ENCODE results near the gene INSL4. TPM values are rescaled to one million over a fixed set of nuclear protein-coding genes. Genes with fewer than 3 reads are reported as not detected.

Gene INSL4
- not detected in 2 replicates for polyA plus RNA-seq (2012; rRNA removed)
- polyA plus RNA-seq (2012; cell fraction: cytosol; rRNA removed) = not detected in 2 replicates
- polyA plus RNA-seq (2012; cell fraction: nucleus; rRNA removed) = not detected in 2 replicates

DNA sequence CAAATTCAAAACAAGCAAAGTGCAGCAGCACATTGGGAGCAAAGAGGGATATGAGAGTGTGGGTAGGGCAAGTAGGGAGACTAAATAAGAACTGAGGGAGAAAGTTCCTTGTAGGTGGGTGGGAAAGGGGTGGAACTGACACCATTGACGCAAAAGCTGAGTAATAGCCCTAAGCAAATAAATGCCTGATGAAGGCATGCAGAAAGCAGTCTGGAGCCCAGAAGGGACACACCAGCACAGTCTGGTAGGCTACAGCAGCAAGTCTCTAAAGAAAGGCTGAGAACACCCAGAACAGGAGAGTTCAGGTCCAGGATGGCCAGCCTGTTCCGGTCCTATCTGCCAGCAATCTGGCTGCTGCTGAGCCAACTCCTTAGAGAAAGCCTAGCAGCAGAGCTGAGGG lies at the start of gene INSL4:
Gene INSL4, plus strand, starts transcription at position 208 of the 400 bp plus-strand sequence. Its CDS starts 105 bp downstream, at position 313.
- Histone ChIP-seq H3K9ac (no peak within 1 kb of the TSS), H3K4me3 (ENCODE audit: low read depth in 2 of 2, low read length in 1 of 2) (no peak within 1 kb of the TSS), H3F3A (replicated peaks; ENCODE audit: insufficient read depth) (no peaks in the 10 kb centered on the region), H3K4me2 (no peak within 1 kb of the TSS), H3K79me2 (ENCODE audit: insufficient read depth) (no peaks in the 10 kb centered on the region), H3K27me3 (ENCODE audit: insufficient read depth) (peaks cover 15% of the 10 kb centered on the region; the same call in 1 of the 2 replicates), H4K20me1 (ENCODE audit: insufficient read depth) (no peaks in the 10 kb centered on the region), H3K27ac (ENCODE audit: low read depth in 2 of 2, low read length in 1 of 2) (no peak within 1 kb of the TSS), H3K9me3 (no peaks in the 10 kb centered on the region), H3K36me3 (replicated peaks in 1 of 2; ENCODE audit: control insufficient read depth in 1 of 2, insufficient read depth in 2 of 2, low read length in 1 of 2) (no peaks in the 10 kb centered on the region), H3K4me1 (ENCODE audit: control insufficient read depth in 1 of 2, insufficient read depth in 2 of 2, low read depth in 1 of 2, low read length in 1 of 2) (no peaks in the 10 kb centered on the region), H3K9me2 (no peaks in the 10 kb centered on the region), H2AFZ (ENCODE audit: low read depth) (no peak within 1 kb of the TSS)
- TF ChIP-seq, protein P1, sequence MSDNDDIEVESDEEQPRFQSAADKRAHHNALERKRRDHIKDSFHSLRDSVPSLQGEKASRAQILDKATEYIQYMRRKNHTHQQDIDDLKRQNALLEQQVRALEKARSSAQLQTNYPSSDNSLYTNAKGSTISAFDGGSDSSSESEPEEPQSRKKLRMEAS (IDR thresholded peaks at IDR 0.05; ENCODE audit: low read depth) = no peak
- no peak for TF ChIP-seq RAD21 (IDR thresholded peaks at IDR 0.05; ENCODE audit: low read length)
- no peak for TF ChIP-seq RFX5 (IDR thresholded peaks at IDR 0.05; ENCODE audit: low read length)
- TF ChIP-seq POLR2AphosphoS5 (IDR thresholded peaks at IDR 0.05; ENCODE audit: low read depth, low read length) = no peak
- TF ChIP-seq IRF3 (IDR thresholded peaks at IDR 0.05; ENCODE audit: low read depth, low read length) = no peak
- TF ChIP-seq MXI1 (IDR thresholded peaks at IDR 0.05; ENCODE audit: low read depth, low read length) = no peak
- TF ChIP-seq, protein P2, sequence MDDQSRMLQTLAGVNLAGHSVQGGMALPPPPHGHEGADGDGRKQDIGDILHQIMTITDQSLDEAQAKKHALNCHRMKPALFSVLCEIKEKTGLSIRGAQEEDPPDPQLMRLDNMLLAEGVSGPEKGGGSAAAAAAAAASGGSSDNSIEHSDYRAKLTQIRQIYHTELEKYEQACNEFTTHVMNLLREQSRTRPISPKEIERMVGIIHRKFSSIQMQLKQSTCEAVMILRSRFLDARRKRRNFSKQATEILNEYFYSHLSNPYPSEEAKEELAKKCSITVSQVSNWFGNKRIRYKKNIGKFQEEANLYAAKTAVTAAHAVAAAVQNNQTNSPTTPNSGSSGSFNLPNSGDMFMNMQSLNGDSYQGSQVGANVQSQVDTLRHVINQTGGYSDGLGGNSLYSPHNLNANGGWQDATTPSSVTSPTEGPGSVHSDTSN (IDR thresholded peaks at IDR 0.05) = no peak
- TF ChIP-seq FOXM1 (IDR thresholded peaks at IDR 0.05; ENCODE audit: low read depth) = no peak
- TF ChIP-seq TCF12 (IDR thresholded peaks at IDR 0.05) = no peak
- no peak for TF ChIP-seq RXRA (IDR thresholded peaks at IDR 0.05; ENCODE audit: borderline replicate concordance, low read depth)
- no peak for TF ChIP-seq NFIC (IDR thresholded peaks at IDR 0.05; ENCODE audit: borderline replicate concordance)
- TF ChIP-seq GABPA (IDR thresholded peaks at IDR 0.05; ENCODE audit: low read depth) = no peak
- no peak for TF ChIP-seq NRF1 (IDR thresholded peaks at IDR 0.05; ENCODE audit: low read depth, low read length)
- no peak for TF ChIP-seq YY1 (IDR thresholded peaks at IDR 0.05; ENCODE audit: low read depth)
- TF ChIP-seq USF1 (IDR thresholded peaks at IDR 0.05; ENCODE audit: borderline replicate concordance, low read depth) = no peak
- no peak for TF ChIP-seq USF2 (IDR thresholded peaks at IDR 0.05; ENCODE audit: borderline replicate concordance, low read depth, low read length)
- TF ChIP-seq, protein P3, sequence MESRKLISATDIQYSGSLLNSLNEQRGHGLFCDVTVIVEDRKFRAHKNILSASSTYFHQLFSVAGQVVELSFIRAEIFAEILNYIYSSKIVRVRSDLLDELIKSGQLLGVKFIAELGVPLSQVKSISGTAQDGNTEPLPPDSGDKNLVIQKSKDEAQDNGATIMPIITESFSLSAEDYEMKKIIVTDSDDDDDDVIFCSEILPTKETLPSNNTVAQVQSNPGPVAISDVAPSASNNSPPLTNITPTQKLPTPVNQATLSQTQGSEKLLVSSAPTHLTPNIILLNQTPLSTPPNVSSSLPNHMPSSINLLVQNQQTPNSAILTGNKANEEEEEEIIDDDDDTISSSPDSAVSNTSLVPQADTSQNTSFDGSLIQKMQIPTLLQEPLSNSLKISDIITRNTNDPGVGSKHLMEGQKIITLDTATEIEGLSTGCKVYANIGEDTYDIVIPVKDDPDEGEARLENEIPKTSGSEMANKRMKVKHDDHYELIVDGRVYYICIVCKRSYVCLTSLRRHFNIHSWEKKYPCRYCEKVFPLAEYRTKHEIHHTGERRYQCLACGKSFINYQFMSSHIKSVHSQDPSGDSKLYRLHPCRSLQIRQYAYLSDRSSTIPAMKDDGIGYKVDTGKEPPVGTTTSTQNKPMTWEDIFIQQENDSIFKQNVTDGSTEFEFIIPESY (IDR thresholded peaks at IDR 0.05; ENCODE audit: borderline replicate concordance, low read depth) = no peak
- no peak for TF ChIP-seq RCOR1 (IDR thresholded peaks at IDR 0.05; ENCODE audit: low read length)
- TF ChIP-seq FOSL2 (IDR thresholded peaks at IDR 0.05; ENCODE audit: borderline replicate concordance, low read depth) = no peak
- no peak for TF ChIP-seq REST (IDR thresholded peaks at IDR 0.05; ENCODE audit: low read depth, low read length)
- POLR2A ChIA-PET = no interaction called here
- DNase-seq = no peak
- 55% methylated on average over 2 of the region's 2 CpGs for WGBS (ENCODE audit: low lambda C conversion rate)
- CTCF ChIA-PET = interaction anchor here (1.3 kb wide), 1 partner anchor 45 kb away, joined by 5 read pairs; no protein-coding TSS in a partner anchor
